GM21576 (cell line): ENCODE measurements around the gene SLC35C1.
"Not testable (repeated sequence)": the region's sequence is repeated elsewhere in the genome, so short reads cannot be mapped to it uniquely, and the experiment has no call there.

Experiments
- ATAC-seq: cut with Tn5 transposase; IDR thresholded peaks from one replicate; pipeline ENCODE4 v1.9.1; 2021; ENCODE audit warnings: mild to moderate bottlenecking, moderate library complexity; ENCODE audit not compliant: unreplicated experiment

Gene SLC35C1

DNA sequence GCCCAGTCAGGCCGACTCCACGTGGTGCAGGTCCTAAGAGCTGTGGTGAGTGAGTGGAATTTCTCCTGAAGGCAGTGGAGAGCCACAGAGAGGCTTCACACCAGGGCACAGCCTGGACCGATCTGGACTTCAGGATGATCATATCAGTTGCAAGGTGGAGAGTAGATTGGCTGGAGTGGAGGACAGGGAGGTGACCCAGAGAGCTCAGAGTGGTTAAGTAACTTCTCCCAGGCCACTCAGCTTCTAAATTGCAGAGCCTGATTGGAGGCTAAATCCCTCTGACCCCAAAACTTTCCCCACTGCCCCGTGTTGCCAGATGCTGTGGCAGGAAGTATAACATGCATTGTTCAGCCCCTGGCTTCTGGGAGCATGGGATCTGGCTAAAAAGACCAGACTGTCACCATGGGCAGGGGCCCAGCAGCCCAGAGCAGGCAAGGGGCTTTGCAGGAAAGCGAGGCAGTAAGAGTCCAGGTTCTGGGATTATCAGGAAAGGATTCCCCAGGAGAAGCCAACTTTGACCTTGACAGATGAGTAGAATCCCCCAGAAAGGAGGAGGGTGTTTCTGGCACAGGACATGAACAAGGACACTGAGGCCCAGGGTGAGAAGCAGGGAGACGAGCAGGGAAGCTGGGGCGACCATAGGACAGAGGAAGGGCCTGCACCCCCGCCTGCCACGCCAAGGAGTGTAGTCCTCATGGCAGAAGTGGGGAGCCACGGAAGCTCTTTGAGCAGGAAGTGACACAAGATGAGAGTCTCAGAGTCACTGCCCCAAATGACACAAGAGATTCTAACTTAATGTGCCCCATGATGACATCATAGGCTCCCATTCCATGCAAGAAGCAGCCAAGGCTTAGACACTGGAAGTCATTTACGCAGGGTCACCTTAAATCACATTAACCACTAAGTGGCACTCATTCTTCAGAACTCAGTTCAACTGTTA lies 4.8 kb downstream of the SLC35C1 start:
- ATAC-seq: no peak

DNA sequence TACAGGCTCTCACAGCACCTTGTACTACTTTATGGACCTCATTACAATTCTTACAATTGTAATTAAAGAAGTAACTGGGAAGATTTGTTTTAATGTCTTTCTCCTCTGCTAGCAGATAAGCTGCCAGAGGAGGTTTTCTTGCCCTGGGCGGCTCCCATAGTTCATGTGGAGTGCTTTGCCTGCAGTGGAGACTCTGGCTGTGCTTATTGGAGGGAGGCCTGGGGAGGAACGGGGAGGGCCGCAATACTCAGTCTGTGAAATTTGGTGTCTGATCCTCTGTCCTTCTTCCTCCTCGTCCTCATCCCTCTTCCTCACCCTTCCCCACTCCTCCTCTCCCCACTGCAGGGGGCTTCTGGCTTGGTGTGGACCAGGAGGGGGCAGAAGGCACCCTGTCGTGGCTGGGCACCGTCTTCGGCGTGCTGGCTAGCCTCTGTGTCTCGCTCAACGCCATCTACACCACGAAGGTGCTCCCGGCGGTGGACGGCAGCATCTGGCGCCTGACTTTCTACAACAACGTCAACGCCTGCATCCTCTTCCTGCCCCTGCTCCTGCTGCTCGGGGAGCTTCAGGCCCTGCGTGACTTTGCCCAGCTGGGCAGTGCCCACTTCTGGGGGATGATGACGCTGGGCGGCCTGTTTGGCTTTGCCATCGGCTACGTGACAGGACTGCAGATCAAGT lies 5.6 kb downstream of the SLC35C1 start:
- no peak for ATAC-seq

- ATAC-seq: no peak
Observed at GRCh38 chr11:45811109-45811435, 6.1 kb downstream of the SLC35C1 start.

- no peak for ATAC-seq
Observed at GRCh38 chr11:45811571-45812290, 6.8 kb downstream of the SLC35C1 start.

DNA sequence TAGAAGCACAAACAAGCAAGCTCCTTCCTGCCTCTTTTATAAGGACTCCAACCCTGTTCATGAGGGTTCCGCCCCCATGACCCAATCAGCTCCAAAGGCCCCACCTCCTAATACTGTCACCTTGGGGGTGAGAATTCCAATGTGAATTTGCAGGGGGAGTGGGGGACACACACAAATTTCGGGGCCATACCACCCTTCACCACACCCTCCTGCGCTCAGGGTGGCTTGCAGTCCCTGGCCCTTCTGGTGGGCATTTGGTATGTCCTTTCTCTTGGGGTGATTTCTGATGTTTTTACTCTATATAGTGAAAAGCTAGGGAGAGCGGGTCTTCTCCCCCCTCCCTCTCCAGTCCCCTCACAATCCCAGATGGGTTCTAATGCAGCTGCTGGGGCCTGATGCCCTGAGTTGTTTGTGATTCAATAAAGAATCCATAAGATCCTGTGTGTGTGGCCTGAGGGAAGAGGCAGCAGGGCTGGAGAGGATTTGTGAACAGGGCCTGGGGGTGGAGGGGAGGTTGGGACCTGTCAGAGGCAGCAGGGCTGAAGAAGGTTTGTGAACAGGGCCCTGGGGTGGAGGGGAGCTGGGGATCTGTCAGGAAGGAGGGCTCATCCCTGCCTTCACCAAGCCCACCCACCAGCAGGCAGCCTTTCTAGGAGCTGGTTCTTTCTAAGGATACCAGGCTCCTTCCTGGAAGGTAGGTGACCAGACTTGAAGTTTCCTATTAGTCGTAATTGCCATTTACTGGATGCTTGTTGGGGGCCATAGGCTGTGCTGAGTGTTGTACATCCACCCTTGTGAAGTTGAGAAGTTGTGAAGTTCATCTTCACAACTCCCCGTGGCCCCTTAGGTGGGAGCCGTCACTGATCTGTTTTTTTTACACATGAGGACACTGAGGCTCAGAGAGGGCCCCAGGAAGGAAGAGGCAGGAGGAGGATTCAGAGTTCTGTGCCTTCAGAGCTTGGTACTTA lies 7.9 kb downstream of the SLC35C1 start:
- ATAC-seq: no peak

DNA sequence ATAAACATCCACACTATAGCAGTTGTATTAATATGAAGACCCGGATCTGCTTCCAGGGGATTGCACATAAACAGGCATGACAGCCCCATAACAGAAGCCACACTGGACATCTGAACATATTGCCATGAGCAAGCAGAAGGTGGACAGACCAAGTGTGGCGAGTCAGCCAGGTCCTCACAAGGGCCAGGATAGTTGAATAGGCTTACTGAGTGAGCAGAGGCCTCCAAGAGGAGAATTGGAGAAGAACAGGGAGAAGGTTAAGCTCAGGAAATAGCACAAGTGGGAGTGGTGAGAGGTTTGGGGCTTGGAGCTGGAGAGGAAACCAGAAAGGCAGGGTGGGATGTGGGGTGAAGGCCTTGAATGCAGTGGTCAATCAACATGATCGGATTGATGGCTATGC lies 10.8 kb downstream of the SLC35C1 start:
- no peak for ATAC-seq

GRCh38 chr11:45816614-45817013 lies 11.7 kb downstream of the SLC35C1 start:
- no peak for ATAC-seq

DNA sequence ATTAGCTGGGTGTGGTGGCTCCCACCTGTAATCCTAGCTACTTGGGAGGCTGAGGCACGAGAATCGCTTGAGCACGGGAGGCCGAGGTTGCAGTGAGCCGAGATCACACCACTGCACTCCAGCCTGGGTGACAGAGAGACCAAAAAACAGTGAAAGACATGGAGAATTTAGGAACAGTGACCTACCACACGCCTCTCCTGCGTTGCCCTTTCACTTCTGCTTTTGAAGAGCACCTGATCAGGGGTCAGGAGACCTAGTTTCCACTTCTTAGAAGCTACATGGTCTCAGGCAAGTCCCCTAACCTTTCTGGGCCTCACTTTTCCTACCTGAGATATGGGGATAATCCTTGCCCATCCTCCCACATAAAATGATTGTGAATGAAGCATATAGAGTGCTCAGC lies 12.2 kb downstream of the SLC35C1 start:
- peak; percentile 91 for ATAC-seq

GRCh38 chr11:45818961-45819605 lies 14.1 kb downstream of the SLC35C1 start:
- no peak for ATAC-seq

DNA sequence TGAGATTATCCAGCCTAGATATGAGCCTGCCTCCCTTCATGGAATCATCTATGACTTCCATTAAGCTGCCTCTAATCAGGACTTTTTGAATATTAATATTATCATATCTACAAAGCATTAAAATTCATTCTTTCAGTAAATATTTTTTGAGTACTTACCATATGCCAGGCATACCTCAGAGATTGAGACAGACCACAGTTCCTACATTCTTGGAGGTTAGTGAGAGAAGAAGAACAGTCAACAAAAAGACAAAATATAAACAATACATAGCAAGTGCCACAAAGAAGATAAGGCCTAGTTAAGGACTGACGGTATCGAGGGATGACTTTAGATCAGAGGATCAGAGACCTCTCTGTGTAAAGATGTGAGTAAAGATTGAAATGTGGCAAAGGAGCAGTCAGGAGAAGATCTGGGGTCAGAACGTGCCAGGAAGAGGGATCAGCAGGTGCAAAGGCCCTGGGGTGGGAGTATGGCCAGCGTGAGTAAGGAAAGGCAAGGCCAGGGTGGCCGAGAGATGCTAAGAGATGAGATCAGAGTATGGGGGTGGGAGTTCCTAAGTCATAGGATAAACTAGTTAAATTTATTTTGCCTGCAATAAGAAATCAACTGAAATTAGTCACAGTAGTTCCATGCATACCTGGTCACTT lies 15.4 kb downstream of the SLC35C1 start:
- no peak for ATAC-seq

- not testable (repeated sequence) for ATAC-seq
Observed at GRCh38 chr11:45826492-45826891, 21.5 kb downstream of the SLC35C1 start.

GRCh38 chr11:45827123-45827522 lies 22.2 kb downstream of the SLC35C1 start:
- ATAC-seq: no peak

- no peak for ATAC-seq
Observed at GRCh38 chr11:45828996-45829395, 24.0 kb downstream of the SLC35C1 start.

DNA sequence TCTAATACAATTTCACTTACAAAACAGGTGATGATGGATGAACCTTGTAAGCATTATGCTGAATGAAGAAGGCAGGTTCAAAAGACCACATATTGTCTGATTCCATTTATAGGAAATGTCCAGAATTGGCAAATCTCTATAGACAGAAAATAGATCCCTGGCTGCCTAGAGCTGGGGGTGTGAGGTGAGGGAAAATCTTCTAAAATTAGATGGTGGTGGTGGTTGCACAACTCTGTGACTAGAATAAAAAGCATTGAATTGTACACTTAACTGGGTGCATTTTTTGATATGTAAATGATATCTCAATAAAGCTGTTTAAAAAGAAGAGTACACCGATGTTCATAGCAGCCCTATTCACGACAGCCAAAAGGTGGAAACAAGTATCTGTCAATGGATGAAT lies 25.6 kb downstream of the SLC35C1 start:
- ATAC-seq: no peak

GRCh38 chr11:45832811-45833441 lies 28.0 kb downstream of the SLC35C1 start:
- no peak for ATAC-seq

- no peak for ATAC-seq
Observed at GRCh38 chr11:45833761-45834160, 28.8 kb downstream of the SLC35C1 start.

DNA sequence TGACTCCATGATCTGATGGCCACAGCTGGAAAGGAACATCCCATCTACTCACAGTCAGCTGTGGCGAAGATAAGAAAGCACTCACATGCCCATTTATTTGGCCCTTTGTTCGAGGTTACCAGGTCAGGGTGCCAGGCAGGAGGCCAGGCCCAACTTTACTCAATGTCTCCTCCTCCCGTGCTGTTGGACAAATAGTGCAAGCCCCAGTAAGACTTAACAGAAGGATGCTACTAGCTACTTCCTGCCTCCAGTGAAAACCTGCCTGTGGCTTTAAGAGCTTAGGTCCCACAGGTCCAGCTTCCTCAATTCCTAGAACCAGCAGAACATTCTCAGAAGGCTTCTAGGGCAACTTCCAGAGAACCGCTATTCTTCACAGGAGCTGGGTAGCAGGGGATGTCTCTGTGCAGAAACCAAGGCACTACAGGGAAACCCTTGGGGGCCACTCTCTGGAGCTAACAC lies 29.4 kb downstream of the SLC35C1 start:
- no peak for ATAC-seq

DNA sequence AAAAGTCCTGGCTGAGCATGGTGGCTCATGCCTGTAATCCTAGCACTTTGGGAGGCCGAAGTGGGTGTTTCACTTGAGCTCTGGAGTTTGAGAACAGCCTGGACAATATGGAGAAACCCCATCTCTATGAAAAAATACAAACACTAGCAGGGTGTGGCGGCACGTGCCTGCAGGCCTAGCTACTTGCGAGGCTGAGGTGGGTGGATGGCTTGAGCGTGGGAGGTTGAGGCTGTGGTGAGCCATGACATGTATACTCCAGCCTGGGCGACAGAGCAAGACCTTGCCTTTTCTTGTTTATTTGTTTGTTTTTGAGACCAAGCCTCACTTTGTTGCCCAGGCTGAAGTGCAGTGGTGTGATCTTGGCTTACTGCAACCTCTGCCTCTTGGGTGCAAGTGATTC lies 34.3 kb downstream of the SLC35C1 start:
- ATAC-seq: no peak

GRCh38 chr11:45840251-45840650 lies 35.3 kb downstream of the SLC35C1 start:
- ATAC-seq: not testable (repeated sequence)
